Measurements from ENCODE around the gene FRY. TPM values are rescaled to one million over a fixed set of nuclear protein-coding genes. Genes with fewer than 3 reads are reported as not detected.

The FRY gene
- total RNA-seq, 2 experiments from 2014 or later: 3.0 to 7.0 TPM

GRCh38 chr13:32209652-32210051 is 178.1 kb downstream of the FRY start:
- Histone ChIP-seq H3K36me3 (ENCODE audit: insufficient read depth, low read length) (no peaks in the 10 kb centered on the region), H3K4me2 (ENCODE audit: low read length) (no peak overlapping the region), H3K4me1 (ENCODE audit: insufficient read depth, low read length, poor library complexity, severe bottlenecking) (no peaks in the 10 kb centered on the region), H3K4me3 (ENCODE audit: low read depth, low read length, poor library complexity, severe bottlenecking) (no peak overlapping the region), H3K9me3 (ENCODE audit: low read length) (no peaks in the 10 kb centered on the region), H3K27ac (ENCODE audit: low read depth, low read length, poor library complexity, severe bottlenecking) (no peak overlapping the region), H3K79me2 (ENCODE audit: insufficient read depth, low read depth, low read length) (no peaks in the 10 kb centered on the region), H2AFZ (ENCODE audit: low read length) (no peak overlapping the region), H3K9me2 (ENCODE audit: insufficient read depth, low read length) (no peaks in the 10 kb centered on the region), H4K20me1 (ENCODE audit: insufficient read depth, low read length) (no peaks in the 10 kb centered on the region)
- POLR2A ChIA-PET: interaction anchor here (1.1 kb wide), 1 partner anchor 30 kb away, joined by 3 read pairs; no protein-coding TSS in a partner anchor
- no peak for TF ChIP-seq CTCF (conservative IDR thresholded peaks at IDR 0.05; ENCODE audit: low read length)
- no peak for TF ChIP-seq EZH2phosphoT487 (IDR thresholded peaks at IDR 0.05; ENCODE audit: borderline replicate concordance, low read depth, low read length)
- intact Hi-C loops (cut with micrococcal nuclease; ENCODE audit: unreplicated experiment): no loop called here
- no peak for DNase-seq (ENCODE audit: low spot score)
- no TSS peak for BruUV-seq (replicated peaks)
- CTCF ChIA-PET (ENCODE audit: unreplicated experiment): no interaction called here

GRCh38 chr13:32210101-32210500 is 178.5 kb downstream of the FRY start:
- Histone ChIP-seq H3K4me2 (ENCODE audit: low read length) (no peak overlapping the region), H2AFZ (ENCODE audit: low read length) (no peak overlapping the region), H3K27ac (ENCODE audit: low read depth, low read length, poor library complexity, severe bottlenecking) (no peak overlapping the region), H3K9me3 (ENCODE audit: low read length) (no peaks in the 10 kb centered on the region), H3K79me2 (ENCODE audit: insufficient read depth, low read depth, low read length) (no peaks in the 10 kb centered on the region), H3K4me3 (ENCODE audit: low read depth, low read length, poor library complexity, severe bottlenecking) (no peak overlapping the region), H3K4me1 (ENCODE audit: insufficient read depth, low read length, poor library complexity, severe bottlenecking) (no peaks in the 10 kb centered on the region), H4K20me1 (ENCODE audit: insufficient read depth, low read length) (no peaks in the 10 kb centered on the region), H3K9me2 (ENCODE audit: insufficient read depth, low read length) (no peaks in the 10 kb centered on the region), H3K36me3 (ENCODE audit: insufficient read depth, low read length) (no peaks in the 10 kb centered on the region)
- BruUV-seq (replicated peaks): no TSS peak
- no peak for DNase-seq (ENCODE audit: low spot score)
- TF ChIP-seq EZH2phosphoT487 (IDR thresholded peaks at IDR 0.05; ENCODE audit: borderline replicate concordance, low read depth, low read length): no peak
- TF ChIP-seq CTCF (conservative IDR thresholded peaks at IDR 0.05; ENCODE audit: low read length): no peak
- intact Hi-C loops (cut with micrococcal nuclease; ENCODE audit: unreplicated experiment): no loop called here
- CTCF ChIA-PET (ENCODE audit: unreplicated experiment): no interaction called here
- POLR2A ChIA-PET: no interaction called here

- Histone ChIP-seq H3K36me3 (ENCODE audit: insufficient read depth, low read length) (no peaks in the 10 kb centered on the region), H3K79me2 (ENCODE audit: insufficient read depth, low read depth, low read length) (no peaks in the 10 kb centered on the region), H3K27ac (ENCODE audit: low read depth, low read length, poor library complexity, severe bottlenecking) (no peak overlapping the region), H3K4me1 (ENCODE audit: insufficient read depth, low read length, poor library complexity, severe bottlenecking) (no peaks in the 10 kb centered on the region), H3K9me3 (ENCODE audit: low read length) (no peaks in the 10 kb centered on the region), H4K20me1 (ENCODE audit: insufficient read depth, low read length) (no peaks in the 10 kb centered on the region), H2AFZ (ENCODE audit: low read length) (no peak overlapping the region), H3K4me3 (ENCODE audit: low read depth, low read length, poor library complexity, severe bottlenecking) (no peak overlapping the region), H3K4me2 (ENCODE audit: low read length) (no peak overlapping the region), H3K9me2 (ENCODE audit: insufficient read depth, low read length) (no peaks in the 10 kb centered on the region)
- TF ChIP-seq CTCF (conservative IDR thresholded peaks at IDR 0.05; ENCODE audit: low read length) (no peak), EZH2phosphoT487 (IDR thresholded peaks at IDR 0.05; ENCODE audit: borderline replicate concordance, low read depth, low read length) (no peak)
- ChIA-PET CTCF (ENCODE audit: unreplicated experiment) (no interaction called here), POLR2A (no interaction called here)
- no TSS peak for BruUV-seq (replicated peaks)
- intact Hi-C loops (cut with micrococcal nuclease; ENCODE audit: unreplicated experiment): no loop called here
- DNase-seq (ENCODE audit: low spot score): no peak
These were observed 180.2 kb downstream of the FRY start for GRCh38 chr13:32211813-32212212.
